ENCODE data around the gene SNRNP40. TPM values are rescaled to one million over a fixed set of nuclear protein-coding genes. Genes with fewer than 3 reads are reported as not detected.

SNRNP40 gene
- 98.5 and 102 TPM in 2 replicates for total RNA-seq (2014; rRNA removed; shearing (Covaris generic))
- polyA plus RNA-seq (2015; cell fraction: cytosol; rRNA removed): 46.6 and 51.7 TPM in 2 replicates
- 40.5 and 56.5 TPM in 2 replicates for polyA plus RNA-seq (2015; cell fraction: nucleus; rRNA removed)

- in situ Hi-C loops (cut with HindIII; ENCODE audit: low pct_unique_long_range_greater_than_20kb, low sequenced_read_pairs): no loop called here
- DNase-seq (ENCODE audit: low read depth, low spot score): peak; percentile 99
Observed at GRCh38 chr1:31296486-31297276, at the start of gene SNRNP40, which contains the start of gene ZCCHC17. Gene SNRNP40, minus strand, starts transcription at chr1:31296788. Its CDS starts 37 bp downstream, at chr1:31296751. Gene ZCCHC17, plus strand, starts transcription at chr1:31297032. Its CDS starts 13,067 bp downstream, at chr1:31310099.

GRCh38 chr1:31345635-31346034, 49.0 kb upstream of the SNRNP40 start:
- DNase-seq (ENCODE audit: low read depth, low spot score): no peak
- in situ Hi-C loops (cut with HindIII; ENCODE audit: low pct_unique_long_range_greater_than_20kb, low sequenced_read_pairs): no loop called here

- no peak for DNase-seq (ENCODE audit: low read depth, low spot score)
Observed at GRCh38 chr1:31344503-31344902, 47.9 kb upstream of the SNRNP40 start.

GRCh38 chr1:31336687-31337467, 40.3 kb upstream of the SNRNP40 start:
- no peak for DNase-seq (ENCODE audit: low read depth, low spot score)
- in situ Hi-C loops (cut with HindIII; ENCODE audit: low pct_unique_long_range_greater_than_20kb, low sequenced_read_pairs): no loop called here

More at GRCh38 chr1:31344503-31344902, 47.9 kb upstream of the SNRNP40 start:
- in situ Hi-C loops (cut with HindIII; ENCODE audit: low pct_unique_long_range_greater_than_20kb, low sequenced_read_pairs): no loop called here

GRCh38 chr1:31335007-31335406, 38.4 kb upstream of the SNRNP40 start:
- in situ Hi-C loops (cut with HindIII; ENCODE audit: low pct_unique_long_range_greater_than_20kb, low sequenced_read_pairs): no loop called here
- peak; percentile 72 for DNase-seq (ENCODE audit: low read depth, low spot score)

GRCh38 chr1:31327381-31327780, 30.8 kb upstream of the SNRNP40 start:
- in situ Hi-C loops (cut with HindIII; ENCODE audit: low pct_unique_long_range_greater_than_20kb, low sequenced_read_pairs): no loop called here
- DNase-seq (ENCODE audit: low read depth, low spot score): peak; percentile 32

- in situ Hi-C loops (cut with HindIII; ENCODE audit: low pct_unique_long_range_greater_than_20kb, low sequenced_read_pairs): no loop called here
- no peak for DNase-seq (ENCODE audit: low read depth, low spot score)
Observed at GRCh38 chr1:31326461-31326860, 29.9 kb upstream of the SNRNP40 start.

- in situ Hi-C loops (cut with HindIII; ENCODE audit: low pct_unique_long_range_greater_than_20kb, low sequenced_read_pairs): no loop called here
- DNase-seq (ENCODE audit: low read depth, low spot score): no peak
Observed at GRCh38 chr1:31324992-31325391, 28.4 kb upstream of the SNRNP40 start.

- DNase-seq (ENCODE audit: low read depth, low spot score): no peak
- in situ Hi-C loops (cut with HindIII; ENCODE audit: low pct_unique_long_range_greater_than_20kb, low sequenced_read_pairs): no loop called here
Observed at GRCh38 chr1:31324093-31324492, 27.5 kb upstream of the SNRNP40 start.

GRCh38 chr1:31318146-31318545, 21.6 kb upstream of the SNRNP40 start:
- no peak for DNase-seq (ENCODE audit: low read depth, low spot score)
- in situ Hi-C loops (cut with HindIII; ENCODE audit: low pct_unique_long_range_greater_than_20kb, low sequenced_read_pairs): no loop called here

- in situ Hi-C loops (cut with HindIII; ENCODE audit: low pct_unique_long_range_greater_than_20kb, low sequenced_read_pairs): no loop called here
- no peak for DNase-seq (ENCODE audit: low read depth, low spot score)
Observed at GRCh38 chr1:31315902-31316301, 19.3 kb upstream of the SNRNP40 start.

- in situ Hi-C loops (cut with HindIII; ENCODE audit: low pct_unique_long_range_greater_than_20kb, low sequenced_read_pairs): no loop called here
Observed at GRCh38 chr1:31310198-31310597, 13.6 kb upstream of the SNRNP40 start.

GRCh38 chr1:31308036-31308435, 11.4 kb upstream of the SNRNP40 start:
- no peak for DNase-seq (ENCODE audit: low read depth, low spot score)
- in situ Hi-C loops (cut with HindIII; ENCODE audit: low pct_unique_long_range_greater_than_20kb, low sequenced_read_pairs): no loop called here

More at GRCh38 chr1:31310198-31310597, 13.6 kb upstream of the SNRNP40 start:
- DNase-seq (ENCODE audit: low read depth, low spot score): no peak

- peak; percentile 37 for DNase-seq (ENCODE audit: low read depth, low spot score)
- in situ Hi-C loops (cut with HindIII; ENCODE audit: low pct_unique_long_range_greater_than_20kb, low sequenced_read_pairs): no loop called here
Observed at GRCh38 chr1:31306278-31306677, 9.7 kb upstream of the SNRNP40 start.

- DNase-seq (ENCODE audit: low read depth, low spot score): no peak
- in situ Hi-C loops (cut with HindIII; ENCODE audit: low pct_unique_long_range_greater_than_20kb, low sequenced_read_pairs): no loop called here
Observed at GRCh38 chr1:31302709-31303441, 6.3 kb upstream of the SNRNP40 start.

GRCh38 chr1:31300193-31300592, 3.6 kb upstream of the SNRNP40 start:
- DNase-seq (ENCODE audit: low read depth, low spot score): no peak

GRCh38 chr1:31299365-31299764, 2.8 kb upstream of the SNRNP40 start:
- no peak for DNase-seq (ENCODE audit: low read depth, low spot score)
- in situ Hi-C loops (cut with HindIII; ENCODE audit: low pct_unique_long_range_greater_than_20kb, low sequenced_read_pairs): no loop called here

More at GRCh38 chr1:31300193-31300592, 3.6 kb upstream of the SNRNP40 start:
- in situ Hi-C loops (cut with HindIII; ENCODE audit: low pct_unique_long_range_greater_than_20kb, low sequenced_read_pairs): no loop called here

All from SK-MEL-5 (cell line).